Gastroesophageal sphincter (tissue), 4 donors: Measurements from ENCODE around the gene MYRF. TPM values are rescaled to one million over a fixed set of nuclear protein-coding genes. Genes with fewer than 3 reads are reported as not detected.

Experiments
- ATAC-seq: fragments of 150-250 bp; one replicate; pipeline ENCODE4 v1.9.1; 2016; ENCODE audit warnings: mild to moderate bottlenecking, moderate library complexity
- H3K27ac ChIP-seq, 4 donors: fragments of 200-600 bp; sonication (generic) in 3 of 4; 1 replicate in 3 of 4; 2 replicates in 1 of 4; pipeline ENCODE4 v1.5.1; 2016 to 2019
- H3K27me3 ChIP-seq: fragments of 200-600 bp; sonication (generic); one replicate; pipeline ENCODE4 v1.5.1; 2019
- H3K36me3 ChIP-seq, 2 donors: fragments of 200-600 bp; sonication (generic); one replicate each; pipeline ENCODE4 v1.5.1; 2019; ENCODE audit warnings: control low read depth in 1 of 2
- H3K4me1 ChIP-seq, 3 donors: fragments of 200-600 bp; sonication (generic); 1 replicate in 2 of 3; 2 replicates in 1 of 3; pipeline ENCODE4 v1.5.1; 2016 to 2019; ENCODE audit warnings: control low read depth in 2 of 3
- H3K4me3 ChIP-seq, 2 donors: fragments of 200-600 bp; sonication (generic); one replicate each; pipeline ENCODE4 v1.5.1; 2019; ENCODE audit warnings: mild to moderate bottlenecking in 1 of 2, moderate library complexity in 1 of 2
- H3K9me3 ChIP-seq, 3 donors: fragments of 200-600 bp; sonication (generic); one replicate each; pipeline ENCODE4 v1.5.1; 2017 to 2019; ENCODE audit warnings: control low read depth in 2 of 3
- EP300 ChIP-seq: sonication (generic); formaldehyde crosslinking; IDR thresholded peaks from one replicate; pipeline ENCODE4 v1.6.1; 2017; ENCODE audit warnings: antibody characterized with exemption, mild to moderate bottlenecking
- POLR2A ChIP-seq, 2 donors: fragments of 450-650 bp; IDR thresholded peaks; one replicate each; pipeline ENCODE4 v1.6.1; 2017; ENCODE audit warnings: antibody characterized with exemption in 2 of 2, mild to moderate bottlenecking in 2 of 2, moderate library complexity in 1 of 2
- POLR2AphosphoS5 ChIP-seq: sonication (generic); formaldehyde crosslinking; IDR thresholded peaks from one replicate; pipeline ENCODE4 v1.6.1; 2017; ENCODE audit warnings: antibody characterized with exemption
- WGBS, 2 donors: methylation state at CpG; one replicate each; pipeline ENCODE4 v1.1.5; 2018; ENCODE audit warnings: low coverage in 1 of 2; 5-methylcytosine and 5-hydroxymethylcytosine counted together
- total RNA-seq, 4 donors: library from RNA; depleted of rRNA; stranded (reverse); fragments of >200 nt; gene quantifications; one replicate each; pipeline ENCODE4 v1.1.0, GENCODE V29; 2016
- TF ChIP-seq, protein P1 (sequence below), 4 experiments: fragments of 200-600 bp in 2 of 4; fragments of 450-650 bp in 2 of 4; sonication (generic) in 1 of 4; IDR thresholded peaks; one replicate each; pipeline ENCODE4 v1.5.1; 2017 to 2019; ENCODE audit warnings: antibody characterized with exemption in 4 of 4, mild to moderate bottlenecking in 2 of 4, moderate library complexity in 2 of 4

The MYRF gene
- total RNA-seq, 4 donors from 2014 or later: 0.10 to 0.78 (median 0.19) TPM

DNA sequence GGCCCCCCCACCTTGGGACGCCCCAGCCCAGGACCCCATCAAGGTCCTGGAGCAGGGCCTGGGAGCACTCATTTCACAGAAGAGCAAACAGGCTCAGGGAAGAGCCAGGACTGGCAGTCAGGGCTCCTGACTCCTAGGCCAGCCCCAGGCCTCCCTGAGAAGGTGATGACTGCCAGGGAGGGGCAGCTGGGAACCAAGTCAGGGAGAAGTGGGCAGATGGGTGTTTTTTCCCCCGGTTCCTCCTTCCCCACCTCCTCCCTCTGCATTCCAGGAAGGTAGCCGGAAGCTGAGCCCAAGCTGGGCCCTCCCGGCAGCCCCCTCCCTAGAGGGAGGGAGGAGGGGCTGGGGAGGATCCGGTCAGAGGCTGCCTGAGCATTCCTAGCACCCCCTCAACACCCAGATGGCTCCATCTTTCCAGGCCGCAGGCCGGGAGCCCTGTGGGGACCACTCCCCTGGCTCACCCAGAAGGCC, 19.6 kb downstream of the MYRF start:
- no peak overlapping the region for H3K4me3 ChIP-seq
- peaks cover 7% of the 10 kb centered on the region for H3K27me3 ChIP-seq
- WGBS, 2 donors: no CpG with 5 or more reads among the region's 7 CpGs
- H3K4me1 ChIP-seq: peaks cover 0 to 10% (median 1%) of the 10 kb centered on the region in 3 donors
- no peaks in the 10 kb centered on the region for H3K9me3 ChIP-seq
- H3K27ac ChIP-seq: no peak overlapping the region
- TF ChIP-seq EP300 (no peak), POLR2AphosphoS5 (no peak), POLR2A (IDR thresholded peaks at IDR 0.05) (no peak)
- TF ChIP-seq, protein P1, sequence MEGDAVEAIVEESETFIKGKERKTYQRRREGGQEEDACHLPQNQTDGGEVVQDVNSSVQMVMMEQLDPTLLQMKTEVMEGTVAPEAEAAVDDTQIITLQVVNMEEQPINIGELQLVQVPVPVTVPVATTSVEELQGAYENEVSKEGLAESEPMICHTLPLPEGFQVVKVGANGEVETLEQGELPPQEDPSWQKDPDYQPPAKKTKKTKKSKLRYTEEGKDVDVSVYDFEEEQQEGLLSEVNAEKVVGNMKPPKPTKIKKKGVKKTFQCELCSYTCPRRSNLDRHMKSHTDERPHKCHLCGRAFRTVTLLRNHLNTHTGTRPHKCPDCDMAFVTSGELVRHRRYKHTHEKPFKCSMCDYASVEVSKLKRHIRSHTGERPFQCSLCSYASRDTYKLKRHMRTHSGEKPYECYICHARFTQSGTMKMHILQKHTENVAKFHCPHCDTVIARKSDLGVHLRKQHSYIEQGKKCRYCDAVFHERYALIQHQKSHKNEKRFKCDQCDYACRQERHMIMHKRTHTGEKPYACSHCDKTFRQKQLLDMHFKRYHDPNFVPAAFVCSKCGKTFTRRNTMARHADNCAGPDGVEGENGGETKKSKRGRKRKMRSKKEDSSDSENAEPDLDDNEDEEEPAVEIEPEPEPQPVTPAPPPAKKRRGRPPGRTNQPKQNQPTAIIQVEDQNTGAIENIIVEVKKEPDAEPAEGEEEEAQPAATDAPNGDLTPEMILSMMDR (IDR thresholded peaks at IDR 0.05): no peak
- ATAC-seq: no peak
- H3K36me3 ChIP-seq: no peaks in the 10 kb centered on the region

DNA sequence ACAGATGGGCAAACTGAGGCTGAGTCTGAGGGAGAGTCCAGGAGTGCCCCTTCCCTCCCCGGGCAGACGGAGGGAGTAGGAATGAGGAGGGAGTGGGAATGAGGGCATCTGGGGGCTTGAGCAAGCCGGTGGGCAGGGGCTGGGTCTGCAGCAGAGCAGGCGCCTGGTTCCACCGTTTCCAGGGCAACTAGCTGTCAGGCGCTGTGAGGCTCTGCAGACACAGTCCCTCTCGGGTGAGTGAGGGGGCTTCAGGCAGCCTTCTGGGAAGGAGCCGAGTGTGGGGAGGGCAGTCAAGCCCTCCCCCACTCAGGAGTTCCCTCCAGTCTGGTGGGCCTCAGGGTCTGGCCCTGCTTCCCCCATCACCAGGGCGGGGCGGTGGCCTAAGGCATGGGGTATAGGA, 20.9 kb downstream of the MYRF start:
- H3K4me1 ChIP-seq: peaks cover 0 to 19% (median 8%) of the 10 kb centered on the region in 3 donors

DNA sequence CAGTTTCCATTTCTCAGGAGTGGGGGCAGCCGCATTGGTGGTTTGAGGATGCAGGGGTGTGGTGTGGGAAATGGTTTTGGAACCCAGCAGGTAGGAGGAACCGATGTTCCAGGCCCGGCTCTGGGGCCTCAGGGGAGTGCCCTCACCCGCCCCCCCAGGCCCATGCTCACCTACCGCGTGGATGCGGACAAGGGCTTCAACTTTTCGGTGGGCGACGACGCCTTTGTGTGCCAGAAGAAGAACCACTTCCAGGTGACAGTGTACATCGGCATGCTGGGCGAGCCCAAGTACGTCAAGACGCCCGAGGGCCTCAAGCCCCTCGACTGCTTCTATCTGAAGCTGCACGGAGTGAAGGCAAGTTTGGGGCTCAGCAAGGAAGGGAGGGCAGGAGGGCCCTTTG, 21.4 kb downstream of the MYRF start:
- no peak overlapping the region for H3K27ac ChIP-seq

More for the DNA sequence above, 20.9 kb downstream of the MYRF start:
- Histone ChIP-seq H3K4me3 (no peak overlapping the region), H3K27ac (no peak overlapping the region), H3K9me3 (no peaks in the 10 kb centered on the region), H3K36me3 (no peaks in the 10 kb centered on the region), H3K27me3 (peaks cover 13% of the 10 kb centered on the region)
- no peak for TF ChIP-seq POLR2AphosphoS5
- TF ChIP-seq EP300: no peak
- TF ChIP-seq POLR2A (IDR thresholded peaks at IDR 0.05): no peak
- TF ChIP-seq, protein P1 (IDR thresholded peaks at IDR 0.05): no peak
- no peak for ATAC-seq
- no CpG with 5 or more reads among the region's 10 CpGs for WGBS, 2 donors

DNA sequence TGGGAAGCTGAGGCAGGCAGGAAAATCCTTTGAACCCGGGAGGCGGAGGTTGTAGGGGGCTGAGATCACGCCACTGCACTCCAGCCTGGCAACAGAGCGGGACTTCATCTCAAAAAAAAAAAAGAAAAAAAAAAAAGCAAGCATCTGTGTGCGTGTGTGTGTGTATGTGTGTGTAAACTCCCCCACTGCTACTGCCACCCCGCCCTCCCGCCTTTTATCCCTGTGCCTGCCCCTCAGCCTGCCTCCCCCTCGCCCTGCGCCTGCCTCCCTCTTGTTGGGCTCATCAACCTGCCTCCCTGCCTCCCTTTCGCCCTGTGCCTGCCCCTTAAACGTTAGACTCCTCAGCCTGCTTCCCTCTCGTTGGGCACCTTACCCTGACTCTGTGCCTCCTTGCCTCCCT, 22.0 kb downstream of the MYRF start:
- no peak for ATAC-seq
- H3K36me3 ChIP-seq: peaks cover 0 to 6% of the 10 kb centered on the region in 2 donors
- 79 to 84% methylated on average over 9 to 11 of the region's 12 CpGs for WGBS, 2 donors
- no peak overlapping the region for H3K4me3 ChIP-seq
- no peaks in the 10 kb centered on the region for H3K9me3 ChIP-seq
- H3K4me1 ChIP-seq: peaks cover 0 to 18% (median 8%) of the 10 kb centered on the region in 3 donors
- H3K27ac ChIP-seq: no peak overlapping the region
- peaks cover 13% of the 10 kb centered on the region for H3K27me3 ChIP-seq
- TF ChIP-seq POLR2A (IDR thresholded peaks at IDR 0.05) (no peak), POLR2AphosphoS5 (no peak), EP300 (no peak)
- TF ChIP-seq, protein P1 (IDR thresholded peaks at IDR 0.05): no peak

More for the DNA sequence above, 21.4 kb downstream of the MYRF start:
- peaks cover 0 to 19% (median 8%) of the 10 kb centered on the region in 3 donors for H3K4me1 ChIP-seq
- TF ChIP-seq POLR2AphosphoS5: no peak
- TF ChIP-seq EP300: no peak
- TF ChIP-seq POLR2A (IDR thresholded peaks at IDR 0.05): no peak
- TF ChIP-seq, protein P1 (IDR thresholded peaks at IDR 0.05): no peak
- no peak for ATAC-seq
- H3K36me3 ChIP-seq: no peaks in the 10 kb centered on the region
- no CpG with 5 or more reads among the region's 18 CpGs for WGBS, 2 donors
- H3K9me3 ChIP-seq: no peaks in the 10 kb centered on the region
- H3K4me3 ChIP-seq: no peak overlapping the region
- peaks cover 13% of the 10 kb centered on the region for H3K27me3 ChIP-seq

DNA sequence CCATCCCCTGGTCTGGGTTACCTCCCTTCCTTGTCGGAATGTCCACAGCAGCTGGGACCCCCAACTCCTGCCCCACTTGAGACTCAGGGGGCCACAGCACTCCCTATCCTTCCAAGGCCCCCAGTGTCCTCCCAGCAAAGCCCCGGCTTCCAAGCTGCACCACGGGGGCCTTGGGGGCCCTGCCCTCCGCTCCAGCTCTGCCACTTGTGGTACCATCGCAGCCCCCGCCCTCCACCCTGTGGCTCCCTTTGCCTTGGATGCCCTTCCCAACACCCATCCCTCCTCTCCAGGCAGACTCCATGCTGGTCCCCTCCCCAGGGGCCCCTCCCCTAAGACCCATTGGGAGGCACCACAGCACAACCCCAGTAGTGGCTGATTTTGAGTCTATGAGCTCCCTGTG, 22.7 kb downstream of the MYRF start:
- 100% methylated on average over 5 of the region's 6 CpGs; no CpG with 5 or more reads in 1 of the 2 donors for WGBS, 2 donors

More for the DNA sequence above, 22.7 kb downstream of the MYRF start:
- ATAC-seq: no peak
- no peaks in the 10 kb centered on the region for H3K9me3 ChIP-seq
- H3K36me3 ChIP-seq: peaks cover 0 to 8% of the 10 kb centered on the region in 2 donors
- no peak overlapping the region for H3K27ac ChIP-seq
- no peak for TF ChIP-seq EP300
- no peak for TF ChIP-seq POLR2A (IDR thresholded peaks at IDR 0.05)
- H3K27me3 ChIP-seq: peaks cover 13% of the 10 kb centered on the region
- H3K4me1 ChIP-seq: peaks cover 0 to 14% (median 8%) of the 10 kb centered on the region in 3 donors
- H3K4me3 ChIP-seq: no peak overlapping the region
